CD14-positive monocyte (primary cell): Measurements from ENCODE around the gene SYTL2. TPM values are rescaled to one million over a fixed set of nuclear protein-coding genes. Genes with fewer than 3 reads are reported as not detected.

Source experiments
- DNase-seq, 3 donors: peaks; one replicate each; pipeline ENCODE4 v3.0.0-alpha.2; 2011 to 2022
- H2AFZ ChIP-seq: 2 replicates; pipeline ENCODE4 v1.6.0; 2012; ENCODE audit warnings: mild to moderate bottlenecking, low read depth, low read length, inconsistent platforms; ENCODE audit not compliant: insufficient read depth, poor library complexity, severe bottlenecking
- H3K27ac ChIP-seq, 2 donors: 1 replicate in 1 of 2; 2 replicates in 1 of 2; pipeline ENCODE4 v1.5.1; 2012 to 2013; ENCODE audit warnings: low read length in 2 of 2, control low read depth in 1 of 2, inconsistent platforms in 1 of 2, low read depth in 1 of 2, mild to moderate bottlenecking in 1 of 2
- H3K27me3 ChIP-seq, 2 donors: one replicate each; pipeline versions ENCODE4 v1.6.0 to v1.6.1; 2011 to 2013; ENCODE audit warnings: low read length in 2 of 2; ENCODE audit not compliant: control insufficient read depth in 2 of 2, insufficient read depth in 2 of 2
- H3K36me3 ChIP-seq, 2 donors: replicated peaks in 1 of 2; 1 replicate in 1 of 2; 2 replicates in 1 of 2; pipeline versions ENCODE4 v1.5.1 to v1.6.1; 2012 to 2013; ENCODE audit warnings: low read length in 2 of 2, control low read depth in 1 of 2, inconsistent platforms in 1 of 2, mild to moderate bottlenecking in 1 of 2; ENCODE audit not compliant: insufficient read depth in 2 of 2, control insufficient read depth in 1 of 2
- H3K4me1 ChIP-seq, 2 donors: 1 replicate in 1 of 2; 2 replicates in 1 of 2; pipeline versions ENCODE4 v1.5.1 to v1.6.1; 2012 to 2013; ENCODE audit warnings: low read length in 2 of 2, control low read depth in 1 of 2, inconsistent platforms in 1 of 2, mild to moderate bottlenecking in 1 of 2, moderate library complexity in 1 of 2; ENCODE audit not compliant: insufficient read depth in 2 of 2, control insufficient read depth in 1 of 2
- H3K4me2 ChIP-seq: replicated peaks from 2 replicates; pipeline ENCODE3; 2012; ENCODE audit warnings: low read length, moderate library complexity, mild to moderate bottlenecking; ENCODE audit not compliant: poor library complexity, severe bottlenecking; ENCODE audit errors: extremely low read depth
- H3K4me3 ChIP-seq, 3 experiments: fragments of 200-600 bp in 1 of 3; sonication (generic) in 1 of 3; replicated peaks in 1 of 3; 1 replicate in 2 of 3; 2 replicates in 1 of 3; pipeline ENCODE4 v1.5.1; 2011 to 2013; ENCODE audit warnings: low read length in 3 of 3, mild to moderate bottlenecking in 3 of 3, control low read depth in 2 of 3, low read depth in 2 of 3, inconsistent platforms in 1 of 3, moderate library complexity in 1 of 3
- H3K79me2 ChIP-seq: 2 replicates; pipeline ENCODE4 v1.6.0; 2012; ENCODE audit warnings: mild to moderate bottlenecking, control low read depth, inconsistent platforms, low read length, moderate library complexity; ENCODE audit not compliant: insufficient read depth
- H3K9ac ChIP-seq: 2 replicates; pipeline ENCODE4 v1.6.0; 2017; ENCODE audit warnings: low read length, mild to moderate bottlenecking; ENCODE audit not compliant: insufficient read depth, poor library complexity, severe bottlenecking
- H3K9me3 ChIP-seq, 2 donors: replicated peaks in 1 of 2; 1 replicate in 1 of 2; 2 replicates in 1 of 2; pipeline versions ENCODE4 v1.5.1 to v1.6.1; 2012 to 2013; ENCODE audit warnings: low read length in 2 of 2, control low read depth in 1 of 2; ENCODE audit not compliant: control insufficient read depth in 1 of 2, insufficient read depth in 1 of 2
- H4K20me1 ChIP-seq: 2 replicates; pipeline ENCODE4 v1.6.0; 2012; ENCODE audit warnings: mild to moderate bottlenecking, low read length, control low read depth, moderate library complexity; ENCODE audit not compliant: insufficient read depth
- H3K27ac Mint-ChIP-seq, 7 donors: one replicate each; pipeline ENCODE4 v1.8.0; 2020; ENCODE audit warnings: mild to moderate bottlenecking in 7 of 7, mixed read lengths in 7 of 7, moderate library complexity in 6 of 7, inconsistent platforms in 2 of 7
- H3K27me3 Mint-ChIP-seq, 3 donors: one replicate each; pipeline ENCODE4 v1.8.0; 2021 to 2022; ENCODE audit warnings: low read depth in 3 of 3, mild to moderate bottlenecking in 3 of 3, mixed read lengths in 3 of 3, moderate library complexity in 3 of 3, inconsistent platforms in 1 of 3
- H3K36me3 Mint-ChIP-seq, 2 donors: one replicate each; pipeline ENCODE4 v1.8.0; 2020; ENCODE audit warnings: mixed read lengths in 2 of 2, inconsistent platforms in 1 of 2, mild to moderate bottlenecking in 1 of 2
- H3K4me1 Mint-ChIP-seq: one replicate; pipeline ENCODE4 v1.8.0; 2020; ENCODE audit warnings: mild to moderate bottlenecking, mixed read lengths
- H3K4me3 Mint-ChIP-seq, 2 donors: one replicate each; pipeline ENCODE4 v1.8.0; 2020; ENCODE audit warnings: mild to moderate bottlenecking in 2 of 2, mixed read lengths in 2 of 2, moderate library complexity in 1 of 2
- H3K9me3 Mint-ChIP-seq, 7 donors: one replicate each; pipeline ENCODE4 v1.8.0; 2020 to 2022; ENCODE audit warnings: mixed read lengths in 7 of 7, mild to moderate bottlenecking in 6 of 7, moderate library complexity in 6 of 7, inconsistent platforms in 2 of 7
- CTCF ChIP-seq: fragments of 200-600 bp; IDR thresholded peaks from one replicate; pipeline ENCODE4 v1.8.0; 2022; ENCODE audit warnings: antibody characterized with exemption, mild to moderate bottlenecking
- WGBS: methylation state at CpG from one replicate; pipeline ENCODE4 v1.1.5; 2013; ENCODE audit warnings: missing lambda C conversion rate; ENCODE audit not compliant: insufficient coverage; 5-methylcytosine and 5-hydroxymethylcytosine counted together
- intact Hi-C, 2 donors: fragments of 100-400 bp; cut with micrococcal nuclease; formaldehyde crosslinking; loops; one replicate each; pipeline versions ENCODE4 v1.15.0 to v1.15.1; 2023
- polyA plus RNA-seq, 3 donors: library from polyadenylated mRNA; depleted of rRNA in 1 of 3; unstranded in 2 of 3; stranded (reverse) in 1 of 3; fragments of 300-500 nt in 2 of 3; fragments of >200 nt in 1 of 3; fragmentation: Illumina TruSeq in 2 of 3; gene quantifications; 1 replicate in 2 of 3; 2 replicates in 1 of 3; pipeline ENCODE4 v1.2.3, GENCODE V29; 2012 to 2021

Gene SYTL2
- polyA plus RNA-seq, 3 donors, result 0.30 to 0.48 (median 0.34) TPM

DNA sequence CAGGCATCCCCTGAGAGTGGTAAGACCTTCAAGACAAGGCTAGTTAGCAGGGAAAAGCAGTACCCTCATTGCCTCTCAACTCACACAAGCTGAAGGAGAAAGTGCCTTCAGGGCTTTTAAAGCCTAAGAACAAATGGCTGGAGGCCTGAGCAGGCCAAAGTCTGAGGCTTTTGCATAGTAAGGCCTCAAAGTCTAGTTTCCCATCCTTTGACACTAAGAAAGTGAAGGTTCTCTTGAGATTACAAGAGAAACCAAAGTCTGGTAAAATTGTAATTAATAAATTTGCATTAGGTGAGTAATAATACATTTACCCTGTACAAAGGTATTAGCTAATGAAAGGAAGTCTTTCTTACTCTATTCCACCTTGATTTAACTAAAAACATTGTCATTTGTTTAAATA lies 78.0 kb downstream of the SYTL2 start:
- H3K27ac Mint-ChIP-seq, result no peak overlapping the region
- no peak for DNase-seq
- peaks cover 0 to 9% (median 2%) of the 10 kb centered on the region in 7 donors for H3K9me3 Mint-ChIP-seq
- no peaks in the 10 kb centered on the region for H3K27me3 ChIP-seq
- H3K36me3 Mint-ChIP-seq, result no peaks in the 10 kb centered on the region
- H3K27ac ChIP-seq, result no peak overlapping the region
- H4K20me1 ChIP-seq, result no peaks in the 10 kb centered on the region
- no peaks in the 10 kb centered on the region for H3K9me3 ChIP-seq
- no peak overlapping the region for H2AFZ ChIP-seq
- intact Hi-C loops, result no loop called here
- H3K4me1 Mint-ChIP-seq, result peaks cover 6% of the 10 kb centered on the region
- no peaks in the 10 kb centered on the region for H3K79me2 ChIP-seq
- no peak overlapping the region for H3K4me3 Mint-ChIP-seq
- H3K9ac ChIP-seq, result no peak overlapping the region
- H3K4me2 ChIP-seq, result no peak overlapping the region
- H3K27me3 Mint-ChIP-seq, result peaks cover 0 to 2% (median 0%) of the 10 kb centered on the region in 3 donors
- no peak for TF ChIP-seq CTCF
- H3K36me3 ChIP-seq, result no peaks in the 10 kb centered on the region
- H3K4me3 ChIP-seq, result no peak overlapping the region
- peaks cover 0 to 4% of the 10 kb centered on the region in 2 donors for H3K4me1 ChIP-seq

DNA sequence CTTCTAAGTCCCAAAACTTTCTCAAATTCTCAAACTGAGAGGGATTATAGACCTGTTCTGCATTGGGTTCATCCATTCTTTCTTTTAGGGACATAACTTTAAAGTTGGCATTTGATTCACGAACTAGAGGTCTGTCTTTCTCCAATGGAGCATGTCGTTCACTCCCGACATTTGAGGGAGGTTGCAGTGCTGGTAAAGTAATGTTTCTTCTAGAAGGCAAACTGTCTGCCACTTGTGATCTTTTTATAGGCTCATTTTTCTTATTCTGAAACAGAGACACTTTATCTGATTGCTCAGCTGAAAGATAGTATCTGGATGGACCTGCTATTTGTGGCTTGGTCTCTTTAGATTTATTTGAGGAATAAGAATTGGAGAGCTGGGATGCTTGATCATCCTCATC lies 84.6 kb downstream of the SYTL2 start:
- H3K9ac ChIP-seq, result no peak overlapping the region
- no peaks in the 10 kb centered on the region for H3K27me3 ChIP-seq
- no peak for DNase-seq
- peaks cover 0 to 9% (median 0%) of the 10 kb centered on the region in 7 donors for H3K9me3 Mint-ChIP-seq
- H3K27ac ChIP-seq, result no peak overlapping the region
- no peaks in the 10 kb centered on the region for H3K36me3 Mint-ChIP-seq
- H3K4me1 Mint-ChIP-seq, result peaks cover 13% of the 10 kb centered on the region
- H3K4me3 Mint-ChIP-seq, result no peak overlapping the region
- intact Hi-C loops, result no loop called here
- TF ChIP-seq CTCF, result no peak
- no peaks in the 10 kb centered on the region for H3K36me3 ChIP-seq
- peaks cover 5 to 8% of the 10 kb centered on the region in 2 donors for H3K4me1 ChIP-seq
- H3K9me3 ChIP-seq, result no peaks in the 10 kb centered on the region
- H3K27me3 Mint-ChIP-seq, result peaks cover 0 to 2% (median 0%) of the 10 kb centered on the region in 3 donors
- no peak overlapping the region for H3K4me2 ChIP-seq
- no peak overlapping the region for H3K4me3 ChIP-seq
- 67% methylated on average over 1 of the region's 3 CpGs for WGBS
- no peak overlapping the region for H2AFZ ChIP-seq
- no peak overlapping the region for H3K27ac Mint-ChIP-seq
- no peaks in the 10 kb centered on the region for H3K79me2 ChIP-seq
- no peaks in the 10 kb centered on the region for H4K20me1 ChIP-seq
